HG02588 (cell line): ENCODE measurements around the gene MYO9A.
"Not testable (repeated sequence)": the region's sequence is repeated elsewhere in the genome, so short reads cannot be mapped to it uniquely, and the experiment has no call there.

Experiments used
- ATAC-seq: cut with Tn5 transposase; IDR thresholded peaks from one replicate; pipeline ENCODE4 v1.9.1; 2021; ENCODE audit warnings: mild to moderate bottlenecking, moderate library complexity; ENCODE audit not compliant: unreplicated experiment

Gene MYO9A

DNA sequence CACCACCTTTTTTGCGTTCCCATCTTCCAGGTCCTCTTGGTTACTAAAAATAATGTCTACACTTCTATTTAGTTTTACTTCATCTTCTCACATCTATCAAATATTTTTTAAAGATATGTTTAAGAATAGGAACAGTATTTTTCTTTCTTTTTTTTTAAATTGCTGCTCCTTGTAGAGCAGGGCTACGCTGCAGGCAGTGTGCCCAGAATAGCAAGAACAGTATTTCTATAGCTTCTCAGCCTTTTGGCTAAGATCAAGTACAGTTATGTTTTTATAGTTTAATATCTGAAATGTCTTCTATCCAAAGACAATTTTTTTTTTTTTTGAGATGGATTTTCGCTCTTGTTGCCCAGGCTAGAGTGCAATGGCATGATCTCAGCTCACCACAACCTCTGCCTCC, 73.0 kb downstream of the MYO9A start:
- ATAC-seq, result no peak

DNA sequence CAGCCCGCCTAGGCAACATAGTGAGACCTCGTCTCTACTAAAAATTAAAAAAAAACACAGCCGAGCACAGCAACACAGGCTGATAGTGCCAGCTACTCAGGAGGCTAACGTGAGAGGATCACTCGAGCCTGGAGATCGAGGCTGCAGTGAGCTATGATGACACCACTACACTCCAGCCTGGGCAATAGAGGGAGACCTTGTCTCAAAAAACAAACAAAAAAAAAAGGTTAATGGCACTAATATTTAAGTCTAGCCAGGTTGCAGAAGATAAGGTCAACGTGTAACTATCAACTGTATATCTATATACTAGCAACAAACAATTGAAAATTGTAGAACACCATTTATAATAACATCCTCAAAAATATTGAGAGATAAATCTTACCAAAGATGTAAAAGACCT, 75.1 kb downstream of the MYO9A start:
- no peak for ATAC-seq

DNA sequence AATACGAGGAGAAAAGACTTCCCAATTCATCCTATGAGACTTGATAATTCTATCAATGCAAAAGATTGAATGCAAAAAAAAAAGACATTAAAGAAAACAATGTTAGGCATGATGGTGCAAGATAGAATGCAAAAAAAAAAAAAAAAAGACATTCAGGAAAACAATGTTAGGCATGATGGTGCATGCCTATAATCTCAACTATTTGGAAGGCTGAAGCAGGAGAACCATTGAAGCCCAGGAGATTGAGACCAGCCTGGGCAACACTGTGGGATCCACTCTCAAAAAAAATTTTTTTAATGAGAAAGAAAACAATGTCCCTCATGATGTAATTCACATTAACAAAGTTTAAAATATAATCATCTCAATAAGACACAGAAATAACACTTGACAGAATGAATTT, 75.9 kb downstream of the MYO9A start:
- ATAC-seq, result no peak

DNA sequence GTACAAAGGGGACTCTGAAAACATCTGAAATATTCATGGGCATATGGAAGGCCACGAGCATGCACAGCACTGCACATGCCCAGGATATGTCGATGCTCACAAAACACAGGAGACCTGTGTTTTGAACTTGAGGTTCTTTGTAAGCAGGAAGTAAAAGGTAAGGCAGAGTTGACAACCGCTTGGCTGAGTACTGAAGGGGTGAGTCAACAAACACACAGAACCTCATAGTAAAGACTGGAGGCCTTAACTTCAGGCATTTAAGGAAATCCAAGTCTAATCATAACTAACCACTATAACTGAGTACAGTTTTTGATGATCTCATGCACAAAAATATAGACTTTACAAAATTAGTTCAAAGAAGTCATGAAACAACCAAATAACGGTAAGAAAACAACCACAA, 80.6 kb downstream of the MYO9A start:
- no peak for ATAC-seq

DNA sequence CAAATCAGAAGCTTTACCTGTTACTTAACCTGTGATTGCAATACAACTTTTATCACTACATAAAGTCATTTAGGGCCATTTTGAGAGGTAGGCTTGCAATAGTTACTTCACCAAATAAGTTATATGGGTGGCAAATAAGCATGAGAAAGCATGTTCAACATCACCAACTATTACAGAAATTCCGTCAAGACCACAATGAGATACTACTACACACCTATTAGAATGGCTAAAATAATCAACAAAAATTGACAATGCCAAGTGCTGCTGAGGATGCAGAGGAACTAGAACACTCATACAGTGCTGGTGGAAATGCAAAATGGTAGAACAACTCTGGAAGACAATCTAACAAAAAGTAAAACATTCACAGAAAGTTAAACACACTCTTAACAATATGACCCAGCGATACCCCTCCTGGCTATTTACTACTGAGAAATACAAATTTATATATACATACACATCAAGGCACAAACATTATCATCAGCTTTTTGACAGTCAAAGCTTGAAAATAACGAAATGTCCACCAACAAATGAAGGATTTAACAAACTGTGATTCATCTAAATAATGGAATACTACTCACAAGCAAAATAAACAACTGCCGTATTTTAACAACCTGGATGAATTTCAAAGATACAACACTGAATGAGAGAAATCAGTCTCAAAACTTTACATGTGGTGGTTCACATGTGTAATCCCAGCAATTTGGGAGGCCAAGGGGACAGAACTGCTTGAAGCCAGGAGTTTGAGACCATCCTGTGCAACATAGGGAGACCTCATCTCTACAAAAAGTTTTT, 82.9 kb downstream of the MYO9A start:
- ATAC-seq, result no peak

DNA sequence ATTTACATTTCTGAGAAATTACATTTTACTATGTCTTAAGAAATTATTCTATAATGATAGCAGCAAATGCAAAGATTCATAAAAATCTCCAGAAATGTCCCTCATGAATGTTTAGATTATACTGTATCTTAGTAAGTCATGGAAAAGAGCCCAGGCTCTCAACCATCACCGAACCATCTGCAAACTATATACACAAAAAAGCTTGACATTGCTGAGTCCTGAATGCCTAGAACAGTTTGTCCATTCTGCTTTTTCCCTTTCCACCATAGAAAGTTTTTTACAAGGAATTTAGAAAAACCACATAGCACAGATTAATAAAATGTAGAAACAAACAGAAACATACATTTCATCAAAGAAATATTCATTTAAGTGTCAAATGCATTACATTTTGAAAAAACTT, 83.6 kb downstream of the MYO9A start:
- ATAC-seq, result no peak

DNA sequence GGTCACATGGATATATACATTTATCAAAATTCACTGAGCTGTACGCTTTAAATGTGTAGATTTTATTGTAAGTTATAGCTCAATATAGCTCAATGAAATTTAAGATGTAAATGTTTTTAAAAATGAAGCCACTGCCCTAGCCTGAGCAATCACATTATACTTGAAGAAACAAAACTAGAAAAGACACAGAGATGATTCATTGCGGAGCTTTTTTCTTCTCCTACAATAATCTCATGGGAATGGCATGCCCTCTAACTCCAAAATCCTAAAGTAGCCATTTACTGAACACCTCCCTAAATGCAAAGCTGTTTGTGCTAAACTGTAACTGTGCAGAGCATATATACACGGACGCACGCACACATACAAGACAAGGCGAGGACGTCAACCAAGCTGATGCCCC, 84.2 kb downstream of the MYO9A start:
- ATAC-seq, result no peak

DNA sequence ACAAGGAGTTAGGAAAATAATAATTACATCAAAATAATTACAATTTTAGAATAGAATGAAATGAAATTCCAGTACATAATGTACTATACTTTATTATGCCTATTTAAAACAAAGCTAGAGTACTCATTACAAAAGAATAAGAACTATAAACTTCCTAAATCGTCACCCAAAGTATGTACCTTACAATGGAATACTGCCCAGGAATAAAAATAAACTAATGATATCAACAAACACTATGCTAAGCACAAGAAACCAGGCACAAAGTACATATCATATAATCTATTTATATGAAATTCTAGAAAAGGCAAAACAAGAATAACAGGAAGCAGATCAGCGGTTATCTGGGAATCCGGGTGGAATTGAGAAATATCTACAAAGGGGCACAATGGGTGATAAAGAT, 84.7 kb downstream of the MYO9A start:
- no peak for ATAC-seq

DNA sequence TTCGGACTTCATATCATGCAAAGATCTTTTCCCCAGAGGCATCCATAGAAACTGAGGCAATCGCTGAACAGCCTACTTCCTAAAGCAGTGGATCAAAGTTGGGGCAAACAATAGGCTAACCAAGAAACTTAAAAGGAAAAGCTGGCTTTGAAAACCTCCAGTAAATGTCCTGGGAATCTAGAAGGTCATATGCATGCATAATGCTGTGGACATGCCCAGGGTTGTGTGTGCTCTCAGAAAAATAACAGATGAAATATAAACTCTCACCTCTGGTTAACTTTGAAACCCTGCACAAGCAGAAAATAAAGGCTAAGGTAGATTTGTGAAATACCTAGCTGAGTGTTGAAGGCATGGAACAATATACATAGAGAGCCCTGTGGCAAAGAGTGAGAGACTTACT, 96.3 kb downstream of the MYO9A start:
- no peak for ATAC-seq

DNA sequence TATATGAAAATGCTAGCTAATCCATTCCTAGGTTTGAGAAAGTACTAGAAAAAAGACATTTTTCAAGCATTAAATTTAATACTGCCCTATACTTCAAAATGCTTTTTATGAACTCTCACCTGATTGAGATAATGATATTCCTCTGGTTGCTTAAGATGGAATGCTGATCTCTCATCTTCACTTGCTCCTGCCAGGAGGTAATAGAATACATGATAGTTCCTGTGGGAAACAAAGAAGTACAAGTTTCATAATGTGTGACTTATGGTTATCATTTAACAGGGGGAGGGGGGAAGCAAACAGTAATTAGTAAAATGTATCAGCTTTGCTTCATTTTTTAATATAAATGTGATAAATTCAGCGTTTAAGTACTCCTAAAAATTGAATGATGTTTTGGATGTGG, 97.2 kb downstream of the MYO9A start:
- ATAC-seq, result no peak

DNA sequence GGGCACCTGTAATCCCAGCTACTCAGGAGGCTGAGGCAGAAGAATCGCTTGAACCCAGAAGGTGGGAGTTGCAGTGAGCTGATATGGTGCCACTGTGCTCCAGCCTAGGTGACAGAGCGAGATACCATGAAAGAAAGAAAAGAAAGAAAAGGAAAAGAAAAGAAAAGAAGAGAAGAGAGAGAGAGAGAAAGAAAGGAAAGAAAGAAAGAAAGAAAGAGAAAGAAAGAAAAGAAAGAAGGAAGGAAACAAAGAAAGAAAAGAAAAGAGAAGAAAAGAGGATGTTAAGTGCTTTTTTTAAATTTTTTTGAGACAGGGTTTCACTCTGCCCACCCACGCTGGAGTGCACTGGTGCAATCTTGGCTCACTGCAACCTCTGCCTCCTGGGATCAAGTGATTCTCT, 103.4 kb downstream of the MYO9A start:
- not testable (repeated sequence) for ATAC-seq

DNA sequence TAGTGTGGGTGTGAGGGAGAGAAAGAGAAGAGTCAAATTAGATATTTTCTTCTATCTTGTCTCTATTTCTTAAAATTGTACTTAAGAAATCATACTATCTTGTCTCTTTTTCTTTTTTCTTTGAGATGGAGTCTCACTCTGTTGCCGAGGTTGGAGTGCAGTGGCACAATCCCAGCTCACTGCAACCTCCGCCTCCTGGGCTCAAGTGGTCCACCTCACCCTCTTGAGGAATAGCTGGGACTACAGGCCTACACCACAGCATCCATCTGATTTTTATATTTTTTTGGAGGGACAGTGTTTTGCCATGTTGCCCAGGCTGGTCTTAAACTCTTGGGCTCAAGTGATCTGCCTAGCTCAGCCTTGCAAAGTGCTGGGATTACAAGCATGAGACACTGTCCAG, 104.2 kb downstream of the MYO9A start:
- ATAC-seq, result no peak

DNA sequence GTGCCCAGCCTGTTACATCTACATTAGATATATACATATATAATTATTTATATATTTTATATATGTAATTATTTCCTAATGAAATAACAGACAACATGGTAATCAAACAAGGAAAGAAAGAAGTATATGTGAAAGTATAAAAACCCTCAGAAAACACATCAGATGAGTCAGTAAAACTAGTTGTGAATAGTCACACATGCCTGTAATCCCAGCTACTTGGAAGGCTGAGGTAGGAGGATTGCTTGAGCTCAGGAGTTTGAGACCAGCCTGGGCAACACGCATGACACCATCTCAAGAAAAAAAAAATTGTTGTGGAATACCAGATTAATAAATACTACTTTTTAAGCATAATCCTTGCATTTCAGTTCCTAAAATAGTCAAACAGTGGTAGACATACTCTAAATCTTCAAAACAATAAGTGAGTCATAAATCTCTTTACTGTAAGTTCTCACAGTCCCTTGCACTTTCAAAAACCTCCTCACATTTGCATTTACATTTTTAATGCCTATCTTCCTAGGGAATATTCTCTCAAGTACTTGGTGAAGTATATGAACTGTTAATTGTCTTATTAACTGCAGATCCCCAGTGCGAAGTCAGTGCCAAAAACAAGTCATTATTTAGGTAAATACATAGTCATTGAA, 106.5 kb downstream of the MYO9A start:
- ATAC-seq, result no peak

DNA sequence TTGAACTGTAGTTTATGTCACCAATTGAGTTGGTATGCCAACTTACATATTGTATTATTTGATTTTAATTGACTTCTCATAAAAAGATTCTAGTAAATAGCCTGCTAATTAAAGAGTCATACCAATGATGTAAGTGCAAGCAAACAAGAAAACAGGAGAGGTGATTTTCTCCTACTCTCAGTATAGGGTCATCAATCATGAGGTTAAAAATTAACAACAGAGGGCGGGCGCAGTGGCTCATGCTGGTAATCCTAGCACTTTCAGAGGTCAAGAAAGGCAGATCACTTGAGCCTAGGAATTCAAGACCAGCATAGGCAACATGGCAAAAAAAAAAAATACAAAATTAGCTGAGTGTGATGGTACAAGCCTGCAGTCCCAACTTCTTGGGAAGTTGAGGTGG, 108.7 kb downstream of the MYO9A start:
- no peak for ATAC-seq

DNA sequence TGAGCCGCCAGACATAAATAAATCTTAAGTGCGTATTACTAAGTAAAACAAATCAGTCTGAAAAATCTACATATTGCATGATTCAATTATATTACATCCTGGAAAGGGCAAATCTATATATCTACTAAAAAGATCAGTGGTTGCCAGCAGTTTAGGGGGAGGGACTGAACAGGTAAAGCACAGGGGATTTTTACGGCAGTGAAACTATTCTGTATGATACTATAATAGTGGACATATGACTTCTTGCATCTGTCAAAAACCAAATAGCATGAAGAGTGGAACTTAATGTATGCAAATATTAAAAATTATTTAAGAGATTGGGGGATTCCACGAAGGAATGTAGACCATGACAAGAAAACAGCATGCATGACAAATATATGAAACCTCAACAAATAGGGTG, 111.6 kb downstream of the MYO9A start:
- ATAC-seq, result no peak

DNA sequence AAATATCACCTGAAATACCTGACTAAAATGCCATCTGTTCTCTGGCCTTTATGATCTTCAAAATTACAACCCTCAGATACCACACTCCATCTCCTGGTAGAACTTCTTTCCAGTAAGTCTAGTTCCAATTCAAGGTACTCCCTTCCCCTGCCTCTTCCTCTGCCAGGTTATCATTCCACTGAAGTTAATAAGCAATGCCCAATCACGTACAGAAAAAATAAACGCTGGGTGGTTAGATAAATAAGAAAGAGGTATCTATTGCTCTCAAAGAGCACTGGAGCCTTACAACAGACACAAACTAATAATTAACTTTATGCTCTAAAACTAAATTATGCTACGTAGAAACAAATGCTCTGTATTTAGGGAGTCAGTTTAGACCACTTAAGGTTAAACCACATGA, 112.5 kb downstream of the MYO9A start:
- ATAC-seq, result no peak

DNA sequence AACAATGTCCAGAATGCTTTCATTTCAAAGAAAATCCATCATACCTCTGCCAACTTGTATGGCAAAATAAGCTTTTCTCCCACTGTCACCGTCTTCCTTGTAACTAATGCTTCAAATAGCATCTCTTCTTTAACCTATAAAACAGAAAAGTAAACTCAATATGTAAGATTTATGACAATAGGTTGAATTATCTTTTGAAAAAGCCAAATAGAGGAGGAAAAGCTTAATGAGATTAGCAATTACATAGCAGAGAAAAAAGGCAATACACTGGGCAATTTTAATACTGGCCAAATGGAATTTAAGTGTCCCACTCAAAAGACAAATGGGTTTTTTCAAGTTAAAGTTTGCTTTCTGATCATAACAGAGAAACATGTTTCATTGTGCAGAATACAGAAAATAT, 118.1 kb downstream of the MYO9A start:
- ATAC-seq, result no peak

DNA sequence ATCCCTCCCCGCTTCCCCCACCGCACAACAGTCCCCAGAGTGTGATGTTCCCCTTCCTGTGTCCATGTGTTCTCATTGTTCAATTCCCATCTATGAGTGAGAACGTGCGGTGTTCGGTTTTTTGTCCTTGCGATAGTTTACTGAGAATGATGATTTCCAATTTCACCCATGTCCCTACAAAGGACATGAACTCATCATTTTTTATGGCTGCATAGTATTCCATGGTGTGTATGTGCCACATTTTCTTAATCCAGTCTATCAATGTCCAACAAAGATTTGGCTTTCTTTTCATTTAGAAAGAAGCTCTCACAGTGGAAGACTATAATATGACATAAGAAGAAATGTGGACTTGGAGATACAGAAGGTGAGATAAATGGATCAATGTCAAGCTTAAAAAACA, 119.2 kb downstream of the MYO9A start:
- not testable (repeated sequence) for ATAC-seq

DNA sequence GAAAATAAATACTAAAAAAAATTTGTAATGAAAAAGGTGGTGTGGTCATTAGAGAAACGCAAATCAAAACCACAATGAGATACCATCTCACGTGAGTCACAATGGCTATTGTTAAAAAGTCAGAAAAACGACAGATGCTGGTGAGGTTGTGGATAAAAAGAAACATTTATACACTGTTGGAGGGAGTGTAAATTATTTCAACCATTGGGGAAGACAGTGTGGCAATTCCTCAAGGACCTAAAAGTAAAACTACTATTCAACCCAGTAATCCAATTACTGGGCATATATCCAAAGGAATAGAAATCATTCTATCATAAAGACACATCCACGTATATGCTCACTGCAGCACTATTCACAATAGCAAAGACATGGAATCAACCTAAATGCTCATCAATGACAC, 120.3 kb downstream of the MYO9A start:
- no peak for ATAC-seq

DNA sequence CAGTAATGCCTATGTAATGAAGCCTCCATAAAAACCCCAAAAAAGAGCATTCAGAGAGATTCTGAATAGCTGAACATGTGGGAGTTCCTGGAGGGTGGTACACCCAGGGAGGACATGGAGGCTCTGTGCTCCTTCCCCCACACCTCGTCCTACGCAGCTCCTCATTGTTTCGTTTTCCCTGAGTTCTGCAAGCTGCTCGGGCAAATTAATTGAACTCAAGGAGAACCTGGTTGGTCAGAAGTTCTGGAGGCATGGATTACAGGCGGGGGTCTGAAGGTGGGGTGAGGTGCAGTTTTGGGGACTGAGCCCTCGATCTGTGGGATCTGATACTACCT, 142.2 kb downstream of the MYO9A start:
- ATAC-seq, result no peak

DNA sequence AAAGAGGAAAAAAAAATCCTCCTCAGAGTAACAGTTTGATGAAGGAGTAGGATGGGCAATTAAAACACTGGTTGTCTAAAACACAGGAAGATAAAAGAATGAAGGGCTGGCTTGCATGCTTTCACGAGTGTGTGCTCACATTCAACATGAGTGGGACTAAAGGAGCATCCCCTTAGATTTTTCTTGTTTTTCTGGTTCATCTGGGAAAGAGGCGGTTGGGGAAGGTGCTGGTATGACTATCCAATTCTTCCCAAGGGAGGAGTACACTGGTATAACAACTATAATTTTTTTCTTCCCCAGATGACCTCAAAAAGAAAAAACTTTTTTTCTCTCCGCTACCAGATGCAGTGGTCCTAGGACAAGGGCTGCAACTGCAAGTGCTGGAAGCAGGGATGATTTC, 143.7 kb downstream of the MYO9A start:
- ATAC-seq, result no peak

DNA sequence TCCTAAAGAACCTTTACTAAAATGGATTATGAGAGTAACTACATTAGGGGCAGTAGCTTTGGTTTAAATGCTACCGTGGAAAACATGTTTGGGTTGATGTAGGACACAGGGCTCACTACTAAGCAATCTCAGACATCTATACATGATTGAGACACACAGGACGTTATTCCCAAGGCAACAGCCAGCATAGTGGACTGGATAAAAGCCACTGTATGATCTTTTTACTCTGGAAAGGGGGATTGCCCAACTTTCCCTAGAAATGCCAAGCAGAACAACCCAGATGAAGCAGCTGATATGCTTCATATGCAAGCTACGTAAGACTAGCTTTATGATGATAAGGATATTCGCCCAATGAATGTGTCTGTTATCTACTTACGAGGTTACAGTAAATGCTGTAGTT, 144.6 kb downstream of the MYO9A start:
- no peak for ATAC-seq

DNA sequence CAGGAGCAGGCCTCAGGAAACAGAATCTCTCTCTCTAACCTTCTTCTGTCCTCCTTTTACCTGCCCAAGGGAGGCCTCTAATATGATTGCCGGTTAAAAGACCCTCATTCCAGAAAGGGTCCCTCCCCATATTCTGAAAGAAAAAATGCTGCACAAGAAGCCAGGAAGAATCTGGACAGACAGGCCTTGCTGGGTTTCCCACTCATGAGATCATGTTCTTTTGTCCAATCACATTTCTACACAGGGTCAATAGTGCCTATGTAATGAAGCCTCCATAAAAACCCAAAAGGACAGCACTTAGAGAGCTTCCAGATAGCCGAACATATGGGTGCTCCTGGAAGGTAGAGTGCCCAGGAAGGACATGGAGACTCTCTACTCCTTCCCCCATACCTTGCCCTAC, 146.0 kb downstream of the MYO9A start:
- no peak for ATAC-seq
